GM13976 (cell line): ENCODE results near the gene PRMT7.

ENCODE experiments used
- DNase-seq: peaks from one replicate; pipeline ENCODE4 v3.0.0; 2012; ENCODE audit warnings: low spot score
- in situ Hi-C: fragments of 300-500 bp; cut with MboI; formaldehyde crosslinking; loops from one replicate; pipeline ENCODE4 v1.12.0; 2022; ENCODE audit warnings: low sequenced_read_pairs, mixed read lengths, inconsistent platforms; ENCODE audit not compliant: unreplicated experiment
- TF ChIP-seq, protein P1 (sequence below): IDR thresholded peaks from 2 replicates; pipeline ENCODE4 v1.5.1; 2012; ENCODE audit warnings: borderline replicate concordance, mild to moderate bottlenecking; ENCODE audit not compliant: insufficient read depth; ENCODE audit errors: extremely low read depth, missing control alignments, control extremely low read depth

PRMT7 gene

DNA sequence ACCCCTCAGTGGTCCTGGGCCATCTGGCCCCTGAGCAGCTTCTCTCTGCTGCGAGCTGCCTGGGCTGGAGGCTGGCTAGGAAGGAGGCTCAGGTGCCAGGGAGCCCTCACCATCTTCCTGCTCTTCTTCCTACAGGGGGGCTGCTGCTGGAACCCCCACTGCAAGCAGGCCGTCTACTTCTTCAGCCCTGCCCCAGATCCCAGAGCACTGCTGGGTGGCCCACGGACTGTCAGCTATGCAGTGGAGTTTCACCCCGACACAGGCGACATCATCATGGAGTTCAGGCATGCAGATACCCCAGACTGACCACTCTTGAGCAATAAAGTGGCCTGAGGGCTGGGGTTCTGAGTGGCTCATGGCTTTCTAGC, 46.1 kb downstream of the PRMT7 start:
- DNase-seq, result no peak
- in situ Hi-C loops, result no loop called here
- TF ChIP-seq, protein P1, sequence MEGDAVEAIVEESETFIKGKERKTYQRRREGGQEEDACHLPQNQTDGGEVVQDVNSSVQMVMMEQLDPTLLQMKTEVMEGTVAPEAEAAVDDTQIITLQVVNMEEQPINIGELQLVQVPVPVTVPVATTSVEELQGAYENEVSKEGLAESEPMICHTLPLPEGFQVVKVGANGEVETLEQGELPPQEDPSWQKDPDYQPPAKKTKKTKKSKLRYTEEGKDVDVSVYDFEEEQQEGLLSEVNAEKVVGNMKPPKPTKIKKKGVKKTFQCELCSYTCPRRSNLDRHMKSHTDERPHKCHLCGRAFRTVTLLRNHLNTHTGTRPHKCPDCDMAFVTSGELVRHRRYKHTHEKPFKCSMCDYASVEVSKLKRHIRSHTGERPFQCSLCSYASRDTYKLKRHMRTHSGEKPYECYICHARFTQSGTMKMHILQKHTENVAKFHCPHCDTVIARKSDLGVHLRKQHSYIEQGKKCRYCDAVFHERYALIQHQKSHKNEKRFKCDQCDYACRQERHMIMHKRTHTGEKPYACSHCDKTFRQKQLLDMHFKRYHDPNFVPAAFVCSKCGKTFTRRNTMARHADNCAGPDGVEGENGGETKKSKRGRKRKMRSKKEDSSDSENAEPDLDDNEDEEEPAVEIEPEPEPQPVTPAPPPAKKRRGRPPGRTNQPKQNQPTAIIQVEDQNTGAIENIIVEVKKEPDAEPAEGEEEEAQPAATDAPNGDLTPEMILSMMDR, result no peak

DNA sequence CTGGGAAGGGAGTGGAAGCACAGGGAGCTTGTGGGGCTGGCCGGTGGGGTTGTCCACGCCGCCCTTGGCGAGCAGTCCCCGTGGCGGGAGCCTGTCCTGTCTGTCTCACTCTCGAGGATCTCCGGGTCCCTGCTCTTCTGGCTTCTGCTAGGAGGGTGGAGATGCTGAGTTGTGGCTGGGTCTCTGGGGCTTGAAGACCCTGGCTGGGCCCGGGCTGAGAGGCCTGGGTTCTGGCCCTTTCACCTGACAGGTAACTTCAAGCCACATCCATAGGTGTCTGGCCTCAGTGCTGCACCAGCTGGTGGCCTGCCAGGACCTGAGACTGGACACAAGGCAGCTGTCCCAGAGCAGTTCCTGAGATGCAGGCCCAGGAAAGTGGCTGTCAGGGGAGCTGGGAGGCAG, 46.7 kb downstream of the PRMT7 start:
- in situ Hi-C loops, result no loop called here
- TF ChIP-seq, protein P1, result no peak
- no peak for DNase-seq

DNA sequence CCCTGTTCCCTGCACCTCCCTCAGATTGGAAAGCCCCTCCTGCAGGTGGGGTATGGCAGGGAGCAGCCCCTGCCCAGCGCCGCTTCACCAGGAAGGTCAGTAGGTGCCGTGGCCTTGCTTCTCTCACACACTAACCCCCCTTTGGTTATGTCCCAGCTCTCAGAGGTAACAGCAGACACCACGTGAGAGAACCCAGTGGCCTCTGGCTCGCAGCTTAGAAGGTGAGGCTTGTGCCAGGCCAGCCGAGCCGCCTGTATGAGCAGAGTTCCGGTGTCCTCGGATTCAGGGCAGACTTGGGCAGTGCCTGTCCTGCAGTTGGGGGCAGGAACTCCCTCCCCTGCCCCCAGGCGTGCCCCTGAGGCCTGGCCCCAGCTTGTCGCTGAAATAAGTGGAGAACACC, 47.1 kb downstream of the PRMT7 start:
- in situ Hi-C loops, result no loop called here
- DNase-seq, result no peak
- TF ChIP-seq, protein P1, result no peak

DNA sequence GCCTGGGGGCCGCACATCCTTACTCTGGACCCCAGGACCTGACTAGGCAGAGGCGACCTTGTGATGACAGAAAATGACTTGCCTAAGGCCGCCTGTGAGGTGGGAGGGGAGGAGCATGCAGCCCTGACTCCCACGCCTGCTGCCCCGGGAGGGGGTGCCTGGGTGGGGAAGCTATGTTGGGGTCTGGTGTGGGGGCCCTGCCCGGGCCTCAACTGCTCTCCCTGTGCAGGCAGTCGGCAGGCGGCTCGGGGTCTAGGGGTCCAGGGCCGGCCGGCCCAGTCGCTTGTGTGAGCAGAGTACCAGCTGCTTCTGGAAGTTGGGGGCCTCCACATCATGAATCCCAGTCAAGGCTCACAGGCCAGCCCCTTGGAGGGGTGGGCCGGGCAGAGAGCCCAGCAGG, 48.1 kb downstream of the PRMT7 start:
- in situ Hi-C loops, result no loop called here
- TF ChIP-seq, protein P1, result no peak
- no peak for DNase-seq

DNA sequence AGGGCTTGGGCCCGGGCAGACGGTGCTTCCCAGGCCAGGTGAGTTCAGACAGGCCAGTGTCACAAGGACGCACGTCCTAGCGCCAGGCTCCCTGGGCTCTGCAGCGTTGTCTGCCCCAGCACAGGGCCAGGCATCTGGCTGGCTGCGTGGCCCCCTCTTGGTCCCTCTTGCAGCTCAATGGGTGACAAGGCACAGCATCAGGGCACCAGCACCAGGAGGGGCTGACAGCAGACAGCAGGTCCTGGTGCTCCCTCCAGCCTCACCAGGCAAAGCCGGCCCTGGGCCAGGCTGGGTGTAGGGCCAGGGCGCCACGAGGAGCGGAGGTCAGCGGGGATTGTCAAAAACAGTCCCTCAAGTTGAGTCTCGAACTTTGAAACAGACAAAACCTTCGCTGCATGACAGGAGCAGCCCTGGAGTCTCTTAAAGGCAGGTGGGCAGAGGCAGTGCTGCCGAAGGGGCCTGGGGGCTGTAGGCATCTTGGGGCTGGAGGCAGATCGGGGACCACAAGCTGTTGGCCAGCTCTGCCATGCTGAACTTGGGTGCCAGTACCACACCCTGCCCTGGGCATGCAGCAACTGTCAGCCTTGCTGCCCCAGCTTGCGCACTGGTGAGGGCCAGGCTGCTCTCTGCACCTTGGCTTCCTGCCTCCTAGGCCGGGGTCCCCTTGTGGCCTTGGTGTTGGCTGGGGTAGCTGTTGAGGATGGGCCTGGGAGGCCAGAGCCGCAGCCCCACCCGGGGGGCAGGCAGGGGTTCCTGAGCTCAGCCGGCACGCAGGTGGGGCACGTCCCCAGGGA, 48.8 kb downstream of the PRMT7 start:
- in situ Hi-C loops, result no loop called here
- TF ChIP-seq, protein P1, result no peak
- DNase-seq, result no peak

DNA sequence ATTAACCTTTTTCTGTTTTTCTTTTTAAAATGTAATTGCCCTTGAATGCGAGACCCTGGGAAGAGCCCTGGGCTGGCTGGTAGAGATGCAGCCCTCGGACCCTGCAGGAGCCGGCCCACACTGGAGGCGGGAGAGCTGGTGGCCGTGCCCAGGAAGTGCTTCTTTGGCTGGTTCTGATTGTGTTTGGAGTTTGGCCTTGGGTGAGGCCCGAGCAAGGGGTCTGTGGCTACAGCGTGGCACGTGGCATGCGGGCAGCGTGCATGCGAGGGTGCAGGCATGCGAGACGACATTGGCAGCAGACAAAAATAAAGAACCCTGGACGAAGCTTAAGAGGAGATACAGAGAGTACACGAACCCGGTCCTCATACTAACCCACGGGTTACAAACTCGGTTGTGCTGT, 49.7 kb downstream of the PRMT7 start:
- no peak for DNase-seq
- in situ Hi-C loops, result no loop called here
- TF ChIP-seq, protein P1, result no peak
